ENCODE measurements around the gene NAB2. TPM values are rescaled to one million over a fixed set of nuclear protein-coding genes. Genes with fewer than 3 reads are reported as not detected.

The NAB2 gene
- total RNA-seq, 1 experiment from 2014 or later, result 16.4 TPM

DNA sequence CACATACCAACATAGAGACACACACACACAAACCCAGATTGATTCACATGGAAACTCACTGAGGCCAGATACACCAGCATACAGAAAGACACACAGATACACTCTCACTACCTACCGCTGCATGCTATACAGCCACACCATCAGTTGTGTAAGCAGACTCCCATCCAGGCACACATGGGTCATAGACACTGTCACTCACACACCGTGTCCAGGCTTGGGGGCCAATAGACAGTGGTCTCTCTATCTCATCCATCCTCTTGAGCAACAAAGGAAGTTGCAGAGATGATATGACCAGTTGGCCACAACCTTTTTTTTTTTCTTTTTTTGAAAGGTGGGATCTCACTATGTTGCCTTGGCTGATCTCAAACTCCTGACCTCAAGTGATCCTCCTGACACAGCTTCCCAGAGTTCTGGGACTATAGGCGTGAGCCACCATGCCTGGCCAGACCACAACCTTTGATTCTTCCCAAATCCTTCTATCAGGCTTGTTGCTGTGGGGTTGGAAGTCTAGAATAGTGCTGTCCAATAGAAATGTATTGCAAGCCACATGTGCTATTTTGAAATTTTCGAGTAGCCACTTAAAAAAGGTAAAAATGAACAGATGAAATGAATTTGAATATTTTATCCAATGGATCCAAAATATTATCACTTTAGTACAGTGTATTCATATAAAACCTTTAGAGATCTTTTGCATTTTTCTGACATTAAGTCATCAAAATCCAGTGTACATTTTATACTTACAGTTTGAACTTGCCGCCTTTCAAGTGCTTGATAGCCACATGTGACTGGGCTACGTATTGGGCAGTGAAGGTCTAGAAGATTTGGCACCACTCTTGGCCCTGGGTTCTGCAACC lies 51.1 kb downstream of the NAB2 start:
- peak overlapping the region; percentile 3 for H3K27ac Mint-ChIP-seq (ENCODE audit: unreplicated experiment)
- peaks cover 21% of the 10 kb centered on the region for H3K4me1 Mint-ChIP-seq (ENCODE audit: low read depth, unreplicated experiment)
- CTCF ChIA-PET, result no interaction called here
- no peak overlapping the region for H3K4me3 Mint-ChIP-seq (ENCODE audit: unreplicated experiment)
- H3K9me3 Mint-ChIP-seq (ENCODE audit: unreplicated experiment), result no peaks in the 10 kb centered on the region
- POLR2A ChIA-PET, result no interaction called here
- H3K27me3 ChIP-seq (replicated peaks; ENCODE audit: control insufficient read depth, insufficient read depth, low read length), result no peaks in the 10 kb centered on the region
- no TSS peak for BruUV-seq (replicated peaks)
- no peaks in the 10 kb centered on the region for H3K27me3 Mint-ChIP-seq (ENCODE audit: insufficient read depth, unreplicated experiment)
- TF ChIP-seq, protein P1, sequence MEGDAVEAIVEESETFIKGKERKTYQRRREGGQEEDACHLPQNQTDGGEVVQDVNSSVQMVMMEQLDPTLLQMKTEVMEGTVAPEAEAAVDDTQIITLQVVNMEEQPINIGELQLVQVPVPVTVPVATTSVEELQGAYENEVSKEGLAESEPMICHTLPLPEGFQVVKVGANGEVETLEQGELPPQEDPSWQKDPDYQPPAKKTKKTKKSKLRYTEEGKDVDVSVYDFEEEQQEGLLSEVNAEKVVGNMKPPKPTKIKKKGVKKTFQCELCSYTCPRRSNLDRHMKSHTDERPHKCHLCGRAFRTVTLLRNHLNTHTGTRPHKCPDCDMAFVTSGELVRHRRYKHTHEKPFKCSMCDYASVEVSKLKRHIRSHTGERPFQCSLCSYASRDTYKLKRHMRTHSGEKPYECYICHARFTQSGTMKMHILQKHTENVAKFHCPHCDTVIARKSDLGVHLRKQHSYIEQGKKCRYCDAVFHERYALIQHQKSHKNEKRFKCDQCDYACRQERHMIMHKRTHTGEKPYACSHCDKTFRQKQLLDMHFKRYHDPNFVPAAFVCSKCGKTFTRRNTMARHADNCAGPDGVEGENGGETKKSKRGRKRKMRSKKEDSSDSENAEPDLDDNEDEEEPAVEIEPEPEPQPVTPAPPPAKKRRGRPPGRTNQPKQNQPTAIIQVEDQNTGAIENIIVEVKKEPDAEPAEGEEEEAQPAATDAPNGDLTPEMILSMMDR (IDR thresholded peaks at IDR 0.05; ENCODE audit: insufficient read depth in 1 of 2, low read depth in 1 of 2, low read length in 1 of 2, severe bottlenecking in 1 of 2, unreplicated experiment in 1 of 2), result no peak
- peaks cover 9% of the 10 kb centered on the region for H3K36me3 ChIP-seq (ENCODE audit: control insufficient read depth, insufficient read depth, low read length)
- no peak overlapping the region for H3K4me3 ChIP-seq (ENCODE audit: low read depth, low read length)
- intact Hi-C loops (cut with micrococcal nuclease; ENCODE audit: unreplicated experiment), result no loop called here
- DNase-seq, result no peak
- peaks cover 22% of the 10 kb centered on the region for H3K4me1 ChIP-seq
- H3K36me3 Mint-ChIP-seq (ENCODE audit: insufficient read depth, unreplicated experiment), result peaks cover 22% of the 10 kb centered on the region
- H3K9me3 ChIP-seq, result no peaks in the 10 kb centered on the region

DNA sequence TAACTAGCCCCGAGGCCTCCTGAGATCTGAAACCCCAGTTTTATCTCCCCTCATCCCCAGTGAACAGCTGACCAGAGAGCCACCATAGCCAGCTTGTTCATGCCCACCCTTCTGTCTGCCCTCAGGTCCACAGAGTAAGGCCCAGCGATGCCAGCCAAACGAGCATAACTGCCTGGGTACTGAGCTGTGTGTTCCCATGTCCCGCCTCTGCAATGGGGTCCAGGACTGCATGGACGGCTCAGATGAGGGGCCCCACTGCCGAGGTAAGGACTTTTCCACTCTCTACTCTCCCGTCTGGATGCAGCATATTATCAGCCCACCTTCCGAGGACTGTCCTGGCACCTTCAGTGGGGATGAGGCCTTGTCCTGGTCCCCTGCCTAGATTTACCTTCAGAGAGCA lies 52.3 kb downstream of the NAB2 start:
- no TSS peak for BruUV-seq (replicated peaks)
- Mint-ChIP-seq H3K27me3 (ENCODE audit: insufficient read depth, unreplicated experiment) (no peaks in the 10 kb centered on the region), H3K4me3 (ENCODE audit: unreplicated experiment) (no peak overlapping the region), H3K9me3 (ENCODE audit: unreplicated experiment) (no peaks in the 10 kb centered on the region), H3K4me1 (ENCODE audit: low read depth, unreplicated experiment) (peaks cover 31% of the 10 kb centered on the region), H3K36me3 (ENCODE audit: insufficient read depth, unreplicated experiment) (peaks cover 30% of the 10 kb centered on the region), H3K27ac (ENCODE audit: unreplicated experiment) (no peak overlapping the region)
- no peak for DNase-seq
- H3K4me3 ChIP-seq (ENCODE audit: low read depth, low read length), result no peak overlapping the region
- H3K27me3 ChIP-seq (replicated peaks; ENCODE audit: control insufficient read depth, insufficient read depth, low read length), result no peaks in the 10 kb centered on the region
- intact Hi-C loops (cut with micrococcal nuclease; ENCODE audit: unreplicated experiment), result no loop called here
- no peaks in the 10 kb centered on the region for H3K9me3 ChIP-seq
- CTCF ChIA-PET, result no interaction called here
- TF ChIP-seq, protein P1 (IDR thresholded peaks at IDR 0.05; ENCODE audit: insufficient read depth in 1 of 2, low read depth in 1 of 2, low read length in 1 of 2, severe bottlenecking in 1 of 2, unreplicated experiment in 1 of 2), result no peak
- POLR2A ChIA-PET, result no interaction called here
- peaks cover 11% of the 10 kb centered on the region for H3K36me3 ChIP-seq (ENCODE audit: control insufficient read depth, insufficient read depth, low read length)
- peaks cover 31% of the 10 kb centered on the region for H3K4me1 ChIP-seq

DNA sequence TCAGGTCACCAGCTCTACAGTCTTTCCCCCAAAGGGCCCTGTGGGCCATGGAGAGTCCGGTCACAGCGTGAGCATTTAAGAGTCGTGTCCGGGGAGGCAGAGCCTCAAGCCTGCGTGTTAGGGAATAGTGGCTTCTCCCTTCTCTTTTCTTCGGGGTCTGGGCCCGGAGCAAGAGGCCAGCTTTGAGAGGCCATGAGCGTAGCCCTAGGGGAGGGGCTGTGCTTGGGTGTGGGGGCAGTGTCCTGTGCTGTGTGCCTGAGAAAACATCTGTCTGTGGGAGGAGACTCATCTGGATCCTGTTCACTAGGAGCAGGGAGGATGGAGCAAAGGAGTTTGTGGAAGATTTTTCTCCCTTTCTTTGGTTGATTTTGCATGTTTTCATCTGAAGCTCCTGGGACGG lies 53.2 kb downstream of the NAB2 start:
- peaks cover 40% of the 10 kb centered on the region for H3K4me1 Mint-ChIP-seq (ENCODE audit: low read depth, unreplicated experiment)
- intact Hi-C loops (cut with micrococcal nuclease; ENCODE audit: unreplicated experiment), result no loop called here
- TF ChIP-seq, protein P1 (IDR thresholded peaks at IDR 0.05; ENCODE audit: insufficient read depth in 1 of 2, low read depth in 1 of 2, low read length in 1 of 2, severe bottlenecking in 1 of 2, unreplicated experiment in 1 of 2), result no peak
- H3K36me3 Mint-ChIP-seq (ENCODE audit: insufficient read depth, unreplicated experiment), result peaks cover 30% of the 10 kb centered on the region
- ChIA-PET POLR2A (no interaction called here), CTCF (no interaction called here)
- H3K4me3 ChIP-seq (ENCODE audit: low read depth, low read length), result no peak overlapping the region
- no TSS peak for BruUV-seq (replicated peaks)
- H3K27me3 Mint-ChIP-seq (ENCODE audit: insufficient read depth, unreplicated experiment), result no peaks in the 10 kb centered on the region
- H3K9me3 ChIP-seq, result no peaks in the 10 kb centered on the region
- H3K9me3 Mint-ChIP-seq (ENCODE audit: unreplicated experiment), result no peaks in the 10 kb centered on the region
- DNase-seq, result no peak
- H3K36me3 ChIP-seq (ENCODE audit: control insufficient read depth, insufficient read depth, low read length), result peaks cover 11% of the 10 kb centered on the region
- no peaks in the 10 kb centered on the region for H3K27me3 ChIP-seq (replicated peaks; ENCODE audit: control insufficient read depth, insufficient read depth, low read length)
- H3K4me1 ChIP-seq, result peaks cover 38% of the 10 kb centered on the region
- H3K27ac Mint-ChIP-seq (ENCODE audit: unreplicated experiment), result no peak overlapping the region
- no peak overlapping the region for H3K4me3 Mint-ChIP-seq (ENCODE audit: unreplicated experiment)
